Activated CD8-positive, alpha-beta memory T cell treated with anti-CD3 and anti-CD28 coated beads for 1 hour (primary cell): ENCODE data around the gene ZBTB17.
"Not testable (repeated sequence)": the region's sequence is repeated elsewhere in the genome, so short reads cannot be mapped to it uniquely, and the experiment has no call there.

Experiments used
- DNase-seq, 2 donors: peaks; one replicate each; pipeline ENCODE4 v3.0.0-alpha.2; 2020; ENCODE audit warnings: low read depth in 1 of 2; ENCODE audit errors: extremely low read depth in 1 of 2

Gene ZBTB17

GRCh38 chr1:16012590-16013219 lies 36.8 kb upstream of the ZBTB17 start:
- DNase-seq, result no peak

GRCh38 chr1:16011936-16012589 lies 36.2 kb upstream of the ZBTB17 start:
- no peak for DNase-seq

GRCh38 chr1:16010837-16011236 lies 34.9 kb upstream of the ZBTB17 start:
- DNase-seq, result no peak

GRCh38 chr1:16009678-16010077 lies 33.8 kb upstream of the ZBTB17 start:
- no peak for DNase-seq

- DNase-seq, result peak; percentile 55 to 57
Measured at GRCh38 chr1:16009030-16009460, 33.1 kb upstream of the ZBTB17 start.

- no peak for DNase-seq
Measured at GRCh38 chr1:16007671-16008341, 31.9 kb upstream of the ZBTB17 start.

GRCh38 chr1:16006552-16007485 lies 30.9 kb upstream of the ZBTB17 start:
- no peak for DNase-seq

- DNase-seq, result no peak
Measured at GRCh38 chr1:16006010-16006409, 30.1 kb upstream of the ZBTB17 start.

GRCh38 chr1:16005597-16005996 lies 29.7 kb upstream of the ZBTB17 start:
- DNase-seq, result no peak

GRCh38 chr1:16001274-16001673 lies 25.4 kb upstream of the ZBTB17 start:
- not testable (repeated sequence) for DNase-seq

- no peak for DNase-seq
Measured at GRCh38 chr1:15998929-15999328, 23.0 kb upstream of the ZBTB17 start.

- DNase-seq, result no peak
Measured at GRCh38 chr1:15997637-15998280, 21.9 kb upstream of the ZBTB17 start.

GRCh38 chr1:15997076-15997585 lies 21.2 kb upstream of the ZBTB17 start:
- no peak for DNase-seq

- DNase-seq, result peak in 1 of 2 donors; percentile 19
Measured at GRCh38 chr1:15994590-15995351, 18.9 kb upstream of the ZBTB17 start.

- no peak for DNase-seq
Measured at GRCh38 chr1:15994081-15994480, 18.2 kb upstream of the ZBTB17 start.

- no peak for DNase-seq
Measured at GRCh38 chr1:15993666-15994065, 17.8 kb upstream of the ZBTB17 start.

GRCh38 chr1:15992582-15993500 lies 16.9 kb upstream of the ZBTB17 start:
- no peak for DNase-seq

GRCh38 chr1:15992187-15992553 lies 16.3 kb upstream of the ZBTB17 start:
- no peak for DNase-seq
